HG03108 (cell line): Measurements from ENCODE around the gene RYK.
"Not testable (repeated sequence)": the region's sequence is repeated elsewhere in the genome, so short reads cannot be mapped to it uniquely, and the experiment has no call there.

Experiments used
- ATAC-seq: cut with Tn5 transposase; IDR thresholded peaks from one replicate; pipeline ENCODE4 v1.9.1; 2021; ENCODE audit warnings: moderate library complexity; ENCODE audit not compliant: unreplicated experiment

RYK gene

DNA sequence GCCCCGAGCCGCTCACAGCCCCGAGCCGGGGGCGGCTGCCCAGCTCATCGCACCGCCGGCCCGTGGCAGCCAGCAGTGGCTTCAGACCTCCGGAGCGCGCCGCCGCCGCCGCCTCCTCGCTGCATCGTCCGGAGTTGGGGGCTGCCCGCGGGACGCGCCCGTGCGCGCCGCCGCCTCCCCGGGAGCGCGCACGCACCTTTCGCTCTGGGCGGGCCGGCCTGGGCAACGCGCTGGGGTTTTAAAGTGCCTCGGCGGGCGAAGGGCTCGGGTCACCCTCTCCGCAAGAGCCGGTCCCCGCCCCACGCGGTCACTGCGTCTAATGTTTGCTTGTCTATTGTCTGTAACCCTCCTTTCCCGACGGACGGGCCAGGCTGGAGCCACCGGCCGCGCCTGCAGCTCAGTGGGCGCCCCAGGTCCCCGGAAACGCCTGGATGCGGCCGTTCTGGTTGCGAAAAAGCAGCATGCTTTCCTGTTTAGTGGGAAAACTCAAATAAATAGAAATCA is at the start of gene RYK:
Gene RYK (minus strand): TSS at position 143 of the 504 bp plus-strand sequence. CDS start 205 bp downstream, outside the sequence.
- ATAC-seq: peak; percentile 79

DNA sequence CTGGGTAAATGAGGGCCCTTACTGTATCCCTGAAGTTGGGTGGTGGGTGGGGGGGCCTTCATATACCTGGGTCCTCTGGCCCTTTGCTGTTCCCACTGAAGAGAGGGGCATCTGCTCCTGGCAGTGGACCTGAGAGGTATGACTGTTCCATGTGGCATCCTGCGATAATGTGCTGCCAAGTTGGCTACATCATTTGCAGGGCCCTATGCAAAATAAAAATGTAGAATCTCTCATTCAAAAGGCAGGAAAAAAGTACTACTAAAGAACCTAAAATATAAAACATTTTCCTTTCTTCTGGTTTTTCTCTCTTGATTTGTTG is 49.2 kb upstream of the RYK start:
- no peak for ATAC-seq

- no peak for ATAC-seq
These were observed 48.7 kb upstream of the RYK start for GRCh38 chr3:134299185-134299887.

GRCh38 chr3:134298249-134298648 is 47.6 kb upstream of the RYK start:
- ATAC-seq: no peak

DNA sequence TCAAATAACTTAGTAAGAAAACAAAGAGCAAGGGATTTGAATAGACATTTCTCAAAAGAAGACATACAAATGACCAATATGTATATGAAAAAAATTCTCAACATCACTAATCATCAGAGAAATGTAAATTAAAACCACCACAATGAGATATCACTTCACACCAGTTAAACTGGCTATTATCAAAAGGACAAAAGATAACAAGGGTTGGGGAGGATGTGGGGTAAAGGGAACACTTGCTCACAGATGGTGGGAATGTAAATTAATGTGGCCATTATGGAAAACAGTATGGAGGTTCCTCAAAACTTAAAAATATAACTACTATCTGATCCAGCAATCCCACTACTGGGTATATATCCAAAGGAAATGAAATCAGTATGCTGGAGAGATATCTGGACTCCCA is 46.0 kb upstream of the RYK start:
- no peak for ATAC-seq

DNA sequence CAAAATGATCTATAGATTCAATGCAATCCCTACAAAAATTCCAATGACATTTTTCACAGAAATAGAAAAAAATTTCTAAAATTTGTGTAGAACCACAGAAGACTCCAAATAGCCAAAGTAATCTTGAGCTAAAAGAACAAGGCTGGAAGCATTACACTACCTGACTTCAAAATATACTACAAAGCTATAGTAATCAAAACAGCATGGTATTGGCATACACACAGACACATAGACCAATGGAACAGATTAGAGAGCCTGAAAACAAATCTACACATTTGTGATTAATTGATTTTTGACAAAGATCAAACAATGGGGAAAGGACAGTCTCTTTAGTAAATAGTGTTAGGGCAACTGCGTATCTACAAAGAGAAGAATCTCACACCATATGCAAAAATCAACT is 45.3 kb upstream of the RYK start:
- no peak for ATAC-seq

DNA sequence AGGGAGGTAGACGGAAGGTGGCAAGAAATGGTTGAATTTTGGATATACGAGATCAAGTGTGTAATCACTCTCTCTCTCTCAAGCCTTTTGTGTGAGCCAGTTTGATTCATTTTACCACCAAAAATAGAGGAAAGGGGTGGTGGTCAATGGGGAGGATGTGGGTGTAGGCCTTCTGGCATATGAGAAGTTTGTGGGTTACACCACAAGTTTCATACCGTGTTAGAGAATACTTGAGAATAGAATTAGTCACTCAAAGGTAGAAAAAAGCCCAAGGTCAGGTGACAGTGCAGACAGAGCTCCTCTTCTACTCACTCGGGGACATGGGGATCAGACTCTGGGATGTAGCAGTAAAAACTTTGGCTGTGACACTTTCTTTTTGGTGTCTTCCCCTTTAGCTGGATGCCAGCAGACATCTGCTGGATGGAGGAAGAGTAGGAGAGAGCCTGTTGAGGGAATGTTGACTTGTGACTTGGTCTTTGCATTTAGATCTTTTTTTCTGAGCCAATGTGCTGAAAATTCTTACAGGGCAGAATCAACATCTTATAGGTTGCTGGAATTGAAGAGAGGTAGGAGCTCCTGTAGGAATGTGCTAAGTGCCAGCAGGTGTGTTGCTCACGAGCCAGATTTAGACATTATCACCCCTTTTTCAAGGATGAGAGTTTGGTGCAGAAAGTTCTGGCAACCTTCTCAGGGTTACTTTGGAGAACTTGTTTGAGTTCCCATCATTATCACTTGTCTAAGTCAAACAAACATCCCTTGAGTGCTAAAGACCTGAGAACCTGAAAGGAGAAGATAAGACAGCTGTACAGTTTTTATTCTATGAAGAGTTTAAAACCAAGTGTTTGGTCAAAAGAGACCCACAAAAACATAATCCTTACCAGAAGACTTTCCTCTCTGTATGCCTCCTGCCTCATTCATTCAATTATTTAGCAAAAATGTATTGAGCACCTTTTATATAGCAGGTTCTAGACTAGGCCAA is 43.9 kb upstream of the RYK start:
- peak; percentile 100 for ATAC-seq

DNA sequence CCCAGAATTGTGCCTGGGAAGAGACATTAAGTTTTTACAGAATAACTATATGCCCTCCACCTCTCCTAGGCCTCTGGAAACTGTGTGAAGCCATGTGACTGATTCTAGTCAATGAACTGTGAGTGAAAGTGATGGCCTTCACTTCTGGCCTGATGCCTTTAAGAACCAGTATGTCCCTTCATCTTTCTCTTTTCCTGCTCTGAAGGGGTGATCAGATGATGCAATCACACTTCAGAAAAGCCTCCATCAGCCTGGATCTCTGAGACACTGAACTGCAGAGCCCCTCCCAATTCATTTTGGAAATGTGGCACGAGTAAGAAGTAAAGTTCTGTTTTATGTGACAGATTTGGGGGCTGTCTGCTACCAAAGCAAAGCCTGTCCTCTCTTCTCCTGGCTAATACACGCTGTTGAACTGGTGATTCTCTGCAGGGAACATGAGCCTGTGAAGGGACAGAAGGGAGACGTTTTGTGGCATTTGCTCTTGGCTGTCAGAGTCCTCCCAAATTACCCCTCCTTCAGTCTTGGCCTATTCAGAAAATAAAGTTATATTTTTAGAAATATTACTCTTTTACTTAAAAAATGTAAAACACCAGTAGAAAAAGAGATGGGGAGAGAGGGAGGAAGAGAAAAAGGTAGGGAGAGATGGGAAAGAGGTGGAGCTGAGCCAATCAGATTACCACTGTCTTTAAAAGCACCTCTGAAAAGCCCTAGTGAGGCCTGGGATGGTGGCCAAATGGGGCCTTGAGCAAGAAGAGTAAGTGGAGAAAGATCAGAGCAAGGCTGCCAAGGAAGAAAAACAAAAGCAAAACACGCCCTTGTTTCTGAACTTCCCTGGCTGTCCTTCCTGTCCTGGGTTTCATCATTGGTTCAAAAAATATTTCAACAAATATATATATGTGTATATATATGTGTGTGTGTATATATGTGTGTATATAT is 40.9 kb upstream of the RYK start:
- ATAC-seq: no peak

DNA sequence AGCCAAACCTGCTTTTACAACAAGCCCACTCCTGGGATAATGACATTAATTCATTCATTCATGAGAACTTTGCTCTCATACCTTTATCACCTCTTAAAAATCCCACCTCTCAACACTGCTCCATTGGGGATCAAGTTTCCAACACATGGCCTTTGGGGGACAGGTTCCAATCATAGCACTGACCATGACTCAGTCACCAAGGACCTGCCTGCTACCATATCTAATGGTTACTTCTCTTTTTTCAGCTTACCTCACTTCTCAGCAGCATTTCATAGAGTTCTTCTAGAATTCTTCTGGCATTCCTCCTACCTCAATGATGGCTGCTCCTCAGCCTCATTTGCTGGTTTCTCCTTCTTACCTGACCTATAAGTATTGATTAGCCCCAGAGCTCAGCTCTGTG is 36.9 kb upstream of the RYK start:
- ATAC-seq: no peak

DNA sequence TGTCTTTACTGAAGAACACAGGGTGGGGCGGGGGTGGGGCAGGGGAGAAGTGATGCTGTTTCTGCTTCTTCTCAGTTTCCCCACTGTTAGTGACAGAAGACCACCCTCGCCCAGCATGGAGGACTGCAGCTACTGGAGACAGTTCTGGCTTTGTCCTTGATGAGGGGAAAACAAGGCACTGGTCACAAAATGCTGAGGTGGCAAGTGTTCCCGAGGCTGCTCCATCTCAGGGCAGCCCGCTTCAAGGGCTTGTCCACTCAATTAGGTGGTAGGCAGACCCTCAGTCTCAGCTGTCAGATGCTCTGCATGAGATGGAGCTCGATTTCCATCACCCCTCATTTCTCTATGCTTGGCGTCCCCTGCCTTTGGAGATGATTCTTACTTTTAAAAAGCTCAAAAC is 33.8 kb upstream of the RYK start:
- ATAC-seq: no peak

DNA sequence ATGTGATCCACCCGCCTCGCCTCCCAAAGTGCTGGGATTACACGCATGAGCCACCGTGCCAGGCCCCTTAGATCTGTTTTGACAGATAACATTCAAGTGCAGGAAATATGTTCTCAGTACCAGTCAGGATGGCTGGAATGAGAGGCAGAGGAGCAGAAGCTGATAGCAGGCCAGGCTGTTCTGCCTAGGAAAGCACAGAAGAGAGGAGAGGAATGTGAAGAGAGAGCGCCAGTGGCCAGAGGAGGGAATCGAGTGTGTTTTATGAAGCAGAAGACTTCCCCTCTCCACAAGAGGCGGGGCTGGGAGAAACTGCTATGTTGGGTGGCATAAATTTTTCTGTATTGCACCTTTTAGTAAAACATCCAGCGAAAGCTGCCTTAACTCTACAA is 32.0 kb upstream of the RYK start:
- no peak for ATAC-seq

DNA sequence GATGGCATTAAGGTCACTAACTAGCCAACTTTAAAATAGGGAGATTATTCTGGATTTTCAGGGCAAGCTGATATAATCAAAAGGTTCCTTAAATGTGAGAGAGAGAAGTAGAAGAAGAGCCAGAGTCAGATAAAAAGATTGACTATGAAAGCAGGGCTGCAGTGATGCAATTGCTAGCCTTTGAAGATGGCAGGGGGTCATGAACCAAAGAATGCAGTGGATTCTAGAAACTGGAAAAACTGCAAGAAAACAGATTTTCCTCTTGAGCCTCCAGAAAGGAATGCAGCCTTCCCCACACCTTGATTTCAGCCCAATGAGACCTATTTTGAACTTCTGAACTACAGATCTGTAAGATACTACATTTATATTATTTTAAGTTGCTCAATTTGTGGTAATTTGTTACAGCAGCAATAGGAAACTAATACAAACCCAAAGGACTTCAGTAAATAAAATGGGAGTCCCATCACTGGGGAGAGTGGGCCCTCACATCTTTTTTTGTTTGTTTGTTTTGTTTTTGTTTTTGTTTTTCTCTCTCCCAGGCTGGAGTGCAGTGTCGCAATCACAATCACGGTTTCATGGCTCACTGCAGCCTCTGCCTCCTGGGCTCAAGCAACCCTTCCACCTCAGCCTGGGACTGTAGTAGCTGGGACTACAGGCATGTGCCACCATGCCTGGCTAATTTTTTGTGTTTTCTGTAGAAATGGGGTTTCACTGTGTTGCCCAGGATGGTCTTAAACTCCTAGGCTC is 31.4 kb upstream of the RYK start:
- ATAC-seq: no peak

DNA sequence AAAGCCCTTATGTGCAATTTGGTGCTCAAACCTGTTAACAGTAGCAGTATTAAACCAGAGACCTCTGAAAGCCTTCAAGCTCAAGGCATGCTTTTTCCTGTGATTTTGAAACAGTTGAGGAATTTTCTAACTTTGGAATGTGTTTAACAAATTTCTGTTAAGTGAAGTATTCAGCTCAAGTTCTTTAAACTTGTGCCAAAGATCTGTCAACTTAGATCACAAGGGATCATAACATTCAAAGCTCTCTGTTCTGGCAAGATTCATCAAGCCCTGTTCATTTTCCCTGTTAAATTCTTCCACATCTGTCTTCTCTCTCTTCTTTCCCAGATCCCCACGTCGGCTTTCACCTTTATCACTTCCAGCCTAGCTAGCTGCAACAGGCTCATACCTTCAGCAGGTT is 28.8 kb upstream of the RYK start:
- ATAC-seq: no peak

GRCh38 chr3:134277066-134277660 is 26.5 kb upstream of the RYK start:
- ATAC-seq: no peak

GRCh38 chr3:134276086-134276485 is 25.4 kb upstream of the RYK start:
- no peak for ATAC-seq

DNA sequence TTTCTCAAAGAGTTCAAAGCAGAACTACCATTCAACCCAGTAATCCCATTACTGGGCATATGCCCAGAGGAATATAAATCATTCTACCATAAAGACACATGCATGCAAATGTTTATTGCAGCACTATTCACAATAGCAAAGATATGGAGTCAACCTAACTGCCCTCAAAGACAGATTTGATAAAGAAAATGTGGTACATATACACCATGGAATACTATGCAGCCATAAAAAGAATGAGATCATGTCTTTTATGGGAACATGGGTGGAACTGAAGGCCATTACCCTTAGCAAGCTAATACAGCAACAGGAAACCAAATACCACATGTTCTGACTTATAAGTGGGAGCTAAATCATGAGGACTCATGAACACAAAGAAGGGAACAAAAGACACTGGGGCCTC is 24.5 kb upstream of the RYK start:
- ATAC-seq: not testable (repeated sequence)

GRCh38 chr3:134274571-134274970 is 23.9 kb upstream of the RYK start:
- no peak for ATAC-seq

DNA sequence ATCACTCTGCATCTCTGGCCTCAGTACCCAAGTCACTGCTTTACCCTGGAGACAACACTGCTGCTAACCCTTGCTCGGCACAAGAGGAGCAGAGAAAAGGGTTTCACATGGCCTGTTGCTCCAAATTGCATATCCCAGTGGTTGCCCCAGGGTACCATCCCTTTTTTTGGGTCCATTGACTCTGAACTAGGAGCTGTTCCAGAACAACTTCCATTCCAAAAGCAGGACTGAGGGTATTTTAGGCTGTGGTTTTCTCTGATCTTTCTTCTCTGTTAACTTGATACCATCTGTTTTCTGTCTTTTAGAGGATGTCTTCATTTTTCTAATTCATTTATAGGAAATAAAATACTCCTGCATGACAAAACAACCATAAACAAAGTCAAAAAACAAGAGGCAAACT is 17.3 kb upstream of the RYK start:
- no peak for ATAC-seq

GRCh38 chr3:134260987-134261386 is 10.3 kb upstream of the RYK start:
- no peak for ATAC-seq

- ATAC-seq: no peak
These were observed 8.2 kb upstream of the RYK start for GRCh38 chr3:134258761-134259347.
